IPS-20b (cell line): ENCODE data around the gene ENPP6.

Source experiments
- H3K27ac ChIP-seq: one replicate; pipeline ENCODE4 v1.5.1; 2013; ENCODE audit warnings: low read length
- H3K27me3 ChIP-seq: 2 replicates; pipeline ENCODE4 v1.6.1; 2013; ENCODE audit warnings: mild to moderate bottlenecking, low read length, inconsistent platforms; ENCODE audit not compliant: insufficient read depth
- H3K36me3 ChIP-seq: 2 replicates; pipeline ENCODE4 v1.6.1; 2013; ENCODE audit warnings: low read depth, mild to moderate bottlenecking, inconsistent platforms, low read length, moderate library complexity; ENCODE audit not compliant: insufficient read depth
- H3K4me1 ChIP-seq: 2 replicates; pipeline ENCODE4 v1.6.1; 2013; ENCODE audit warnings: mild to moderate bottlenecking, control low read depth, inconsistent platforms, low read length, moderate library complexity; ENCODE audit not compliant: insufficient read depth
- H3K4me3 ChIP-seq: 2 replicates; pipeline ENCODE4 v1.5.1; 2013; ENCODE audit warnings: mild to moderate bottlenecking, low read length, inconsistent platforms
- H3K9ac ChIP-seq: 2 replicates; pipeline ENCODE4 v1.6.1; 2013; ENCODE audit warnings: low read depth, mild to moderate bottlenecking, inconsistent platforms, low read length, moderate library complexity
- H3K9me3 ChIP-seq: 2 replicates; pipeline ENCODE4 v1.6.1; 2013; ENCODE audit warnings: mild to moderate bottlenecking, low read depth, low read length, inconsistent platforms; ENCODE audit not compliant: insufficient read depth

ENPP6 gene

DNA sequence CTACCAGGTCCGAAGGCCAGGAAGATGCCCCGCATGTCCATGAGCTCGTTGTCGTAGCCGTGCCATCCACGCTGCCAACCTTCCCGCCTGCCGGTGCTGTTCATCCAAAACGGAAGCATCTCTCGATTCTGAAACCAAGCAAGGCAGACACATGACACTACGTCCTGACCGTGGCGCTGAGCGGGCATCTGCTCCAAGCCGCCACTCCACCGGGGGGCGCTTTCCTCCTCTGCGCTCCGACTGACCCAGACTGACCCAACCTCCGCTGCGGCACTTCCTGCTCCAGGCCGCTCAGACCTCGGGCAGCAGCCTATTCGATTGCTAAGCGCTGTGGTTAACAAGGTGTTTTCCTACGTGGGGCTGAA is 120.5 kb downstream of the ENPP6 start:
- Histone ChIP-seq H3K36me3 (no peaks in the 10 kb centered on the region), H3K9ac (no peak overlapping the region), H3K4me1 (no peaks in the 10 kb centered on the region), H3K9me3 (no peaks in the 10 kb centered on the region), H3K4me3 (peak overlapping the region; percentile 40; the same call in 1 of the 2 replicates), H3K27ac (no peak overlapping the region), H3K27me3 (peaks cover 27% of the 10 kb centered on the region)

DNA sequence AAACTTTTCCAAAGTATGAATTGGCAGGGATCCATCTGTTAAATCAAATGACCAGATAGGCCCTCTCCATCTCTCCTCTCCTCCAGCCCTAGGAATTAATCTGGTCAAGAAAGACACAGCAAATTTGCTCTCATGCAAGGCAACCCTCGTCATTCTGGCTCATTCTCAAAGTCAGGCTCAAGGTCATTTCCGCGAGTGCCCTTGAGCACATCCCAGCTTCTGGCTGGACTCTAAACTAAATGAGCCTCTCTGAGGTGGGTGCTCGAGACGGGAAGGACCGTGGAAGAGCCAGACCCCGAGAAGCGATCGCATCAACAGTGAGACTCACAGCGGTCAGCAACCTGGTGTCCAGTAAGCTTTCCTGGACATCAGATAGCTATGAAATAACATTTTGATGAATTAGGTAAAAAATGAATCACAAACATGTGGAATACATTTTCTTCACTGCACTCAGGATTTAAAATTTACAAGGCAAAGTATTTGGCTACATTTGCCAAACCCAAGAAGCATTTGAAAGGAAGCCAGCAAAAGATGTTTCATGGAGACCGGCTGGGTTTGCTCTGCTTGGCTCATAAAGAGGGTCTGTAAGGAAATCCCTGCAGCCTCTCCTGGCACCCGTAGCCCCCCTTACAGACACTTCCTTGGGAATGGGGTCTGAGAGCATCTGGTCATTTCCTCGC is 121.0 kb downstream of the ENPP6 start:
- Histone ChIP-seq H3K9ac (no peak overlapping the region), H3K27ac (no peak overlapping the region)

DNA sequence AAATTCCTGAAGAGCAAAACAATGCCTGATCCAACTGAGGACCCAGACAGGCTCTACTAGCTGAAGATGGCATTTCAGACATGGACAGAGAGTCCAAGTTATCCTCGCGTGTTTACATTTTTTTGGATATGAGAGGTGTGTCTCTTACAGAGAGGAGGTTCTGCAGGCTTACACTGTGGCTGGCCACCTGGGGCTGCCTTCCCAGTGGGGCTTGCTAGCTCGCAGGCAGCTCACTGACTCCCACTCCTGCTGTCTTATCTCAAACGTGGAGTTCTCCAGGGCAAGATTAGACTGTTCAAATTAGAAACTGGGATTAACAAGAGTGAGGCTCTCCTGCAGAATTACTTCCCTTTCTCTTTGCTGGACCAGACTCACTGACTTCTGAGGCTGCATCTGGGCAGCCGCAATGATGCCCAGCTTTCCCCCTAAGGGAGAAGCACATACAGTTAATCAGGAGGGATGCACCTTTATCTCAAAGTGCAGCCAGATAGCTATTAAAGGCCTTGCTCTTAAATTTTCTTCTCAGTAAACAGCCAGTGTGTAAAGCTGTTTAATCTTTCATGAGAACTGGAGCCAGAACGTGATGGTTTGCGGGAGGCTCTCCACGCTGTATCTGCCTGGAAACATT is 123.0 kb downstream of the ENPP6 start:
- peaks cover 27% of the 10 kb centered on the region for H3K27me3 ChIP-seq
- H3K9ac ChIP-seq, result no peak overlapping the region
- H3K4me3 ChIP-seq, result no peak overlapping the region
- H3K27ac ChIP-seq, result no peak overlapping the region
- no peaks in the 10 kb centered on the region for H3K9me3 ChIP-seq
- H3K4me1 ChIP-seq, result no peaks in the 10 kb centered on the region
- H3K36me3 ChIP-seq, result no peaks in the 10 kb centered on the region

More for the DNA sequence above, 121.0 kb downstream of the ENPP6 start:
- Histone ChIP-seq H3K4me3 (peak overlapping the region; percentile 40; the same call in 1 of the 2 replicates), H3K36me3 (no peaks in the 10 kb centered on the region), H3K27me3 (peaks cover 27% of the 10 kb centered on the region), H3K9me3 (no peaks in the 10 kb centered on the region), H3K4me1 (no peaks in the 10 kb centered on the region)

GRCh38 chr4:184091986-184092385 is 125.7 kb downstream of the ENPP6 start:
- Histone ChIP-seq H3K4me3 (no peak overlapping the region), H3K4me1 (no peaks in the 10 kb centered on the region), H3K27ac (no peak overlapping the region), H3K27me3 (peaks cover 13% of the 10 kb centered on the region; the same call in 1 of the 2 replicates), H3K9me3 (no peaks in the 10 kb centered on the region), H3K9ac (no peak overlapping the region), H3K36me3 (no peaks in the 10 kb centered on the region)

GRCh38 chr4:184090571-184090970 is 127.1 kb downstream of the ENPP6 start:
- no peak overlapping the region for H3K27ac ChIP-seq
- H3K36me3 ChIP-seq, result no peaks in the 10 kb centered on the region
- no peaks in the 10 kb centered on the region for H3K27me3 ChIP-seq
- no peaks in the 10 kb centered on the region for H3K4me1 ChIP-seq
- no peak overlapping the region for H3K4me3 ChIP-seq
- no peak overlapping the region for H3K9ac ChIP-seq
- H3K9me3 ChIP-seq, result no peaks in the 10 kb centered on the region

DNA sequence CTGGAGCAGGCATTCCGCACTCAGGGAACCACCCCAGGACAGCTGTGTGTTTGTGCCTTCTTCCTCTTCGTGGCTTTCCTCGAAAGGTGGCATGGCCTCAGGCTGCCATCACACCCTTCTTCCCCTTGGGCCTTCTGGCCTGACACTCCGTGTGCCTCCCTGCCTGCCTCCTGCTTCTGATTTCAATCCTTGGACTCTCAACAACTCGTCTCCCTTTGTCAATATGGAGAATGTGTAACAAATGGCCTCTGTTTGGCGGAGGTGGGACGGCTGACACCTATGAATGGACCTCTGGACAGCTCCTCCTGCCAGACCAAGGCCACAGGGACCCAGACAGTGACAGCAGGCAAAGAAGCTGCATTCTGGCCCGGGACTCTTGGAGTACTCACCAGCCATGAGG is 137.0 kb downstream of the ENPP6 start:
- H3K9me3 ChIP-seq, result no peaks in the 10 kb centered on the region
- no peak overlapping the region for H3K9ac ChIP-seq
- no peak overlapping the region for H3K27ac ChIP-seq
- no peaks in the 10 kb centered on the region for H3K4me1 ChIP-seq
- no peaks in the 10 kb centered on the region for H3K36me3 ChIP-seq
- H3K4me3 ChIP-seq, result no peak overlapping the region
- H3K27me3 ChIP-seq, result no peaks in the 10 kb centered on the region

DNA sequence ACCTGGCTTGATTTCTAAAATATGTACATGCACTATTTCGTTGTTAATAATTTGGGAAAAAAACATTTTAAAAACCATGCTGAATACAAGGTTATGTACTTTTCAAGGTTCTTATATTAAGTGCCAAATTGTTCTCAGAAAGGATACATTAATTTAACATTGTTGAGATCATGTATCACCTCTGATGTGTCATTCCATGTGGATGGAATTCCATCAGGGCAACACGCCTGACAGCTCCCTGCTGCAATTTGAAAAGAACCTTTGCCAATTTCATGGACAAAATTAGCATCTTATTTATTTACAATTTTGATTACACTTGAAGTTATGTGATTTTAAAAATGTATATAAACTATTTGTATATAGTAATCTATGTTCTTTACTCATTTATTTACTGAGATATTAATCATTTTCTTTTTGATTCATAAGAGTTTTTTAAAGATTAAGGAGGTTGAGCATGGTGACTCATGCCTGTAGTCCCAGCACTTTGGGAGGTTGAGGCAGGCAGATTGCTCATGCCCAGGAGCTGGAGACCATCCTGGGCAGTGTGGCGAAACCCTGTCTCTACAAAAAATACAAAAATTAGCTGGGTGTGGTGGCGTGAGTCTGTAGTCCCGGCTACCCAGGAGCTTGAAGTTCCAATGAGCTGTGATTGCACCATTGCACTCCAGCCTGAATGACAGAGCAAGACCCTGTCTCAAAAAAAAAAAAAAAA is 142.8 kb downstream of the ENPP6 start:
- H3K9me3 ChIP-seq, result no peaks in the 10 kb centered on the region; the same call in 1 of the 2 replicates
- H3K4me3 ChIP-seq, result no peak overlapping the region
- H3K9ac ChIP-seq, result no peak overlapping the region
- H3K4me1 ChIP-seq, result no peaks in the 10 kb centered on the region
- no peaks in the 10 kb centered on the region for H3K36me3 ChIP-seq
- no peak overlapping the region for H3K27ac ChIP-seq
- no peaks in the 10 kb centered on the region for H3K27me3 ChIP-seq

GRCh38 chr4:184067931-184068554 is 149.6 kb downstream of the ENPP6 start:
- Histone ChIP-seq H3K9ac (no peak overlapping the region), H3K9me3 (no peaks in the 10 kb centered on the region; the same call in 1 of the 2 replicates), H3K4me3 (no peak overlapping the region), H3K27me3 (no peaks in the 10 kb centered on the region), H3K4me1 (no peaks in the 10 kb centered on the region), H3K27ac (no peak overlapping the region), H3K36me3 (no peaks in the 10 kb centered on the region)

DNA sequence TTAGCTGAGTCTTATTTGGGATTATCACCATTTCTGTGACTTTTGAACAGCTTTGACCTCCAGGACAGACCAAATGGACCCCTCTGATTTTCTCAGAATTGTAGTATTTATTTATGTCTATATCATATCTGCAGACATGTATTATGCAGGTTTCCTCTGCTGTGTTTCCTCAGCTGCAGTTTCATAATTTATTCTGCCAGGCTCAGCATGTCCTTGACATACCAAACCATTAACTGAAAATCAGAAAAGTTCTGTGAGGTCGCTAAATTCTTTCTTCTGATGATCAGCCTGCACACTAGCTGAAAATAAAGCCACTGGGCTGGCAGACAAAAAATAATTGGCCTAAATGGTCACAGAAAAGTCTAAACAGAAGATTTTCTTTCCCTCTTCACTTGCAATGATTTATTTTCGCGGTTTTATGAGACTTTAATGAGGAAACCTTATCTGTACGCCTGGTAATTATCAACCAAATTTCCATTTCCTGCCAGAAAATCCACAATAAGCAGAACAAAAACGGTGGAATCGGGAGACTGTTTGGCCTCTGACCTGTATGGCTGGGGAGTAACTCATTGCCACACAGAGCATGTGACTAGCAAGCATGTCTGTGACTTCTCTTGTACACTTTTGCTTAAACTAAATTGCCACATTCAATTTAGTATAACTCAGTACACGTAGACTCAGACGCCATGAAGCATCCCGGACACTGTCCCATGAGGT is 150.9 kb downstream of the ENPP6 start:
- Histone ChIP-seq H3K4me3 (no peak overlapping the region), H3K9ac (no peak overlapping the region), H3K27me3 (no peaks in the 10 kb centered on the region), H3K9me3 (no peaks in the 10 kb centered on the region), H3K4me1 (no peaks in the 10 kb centered on the region), H3K27ac (no peak overlapping the region), H3K36me3 (no peaks in the 10 kb centered on the region)

DNA sequence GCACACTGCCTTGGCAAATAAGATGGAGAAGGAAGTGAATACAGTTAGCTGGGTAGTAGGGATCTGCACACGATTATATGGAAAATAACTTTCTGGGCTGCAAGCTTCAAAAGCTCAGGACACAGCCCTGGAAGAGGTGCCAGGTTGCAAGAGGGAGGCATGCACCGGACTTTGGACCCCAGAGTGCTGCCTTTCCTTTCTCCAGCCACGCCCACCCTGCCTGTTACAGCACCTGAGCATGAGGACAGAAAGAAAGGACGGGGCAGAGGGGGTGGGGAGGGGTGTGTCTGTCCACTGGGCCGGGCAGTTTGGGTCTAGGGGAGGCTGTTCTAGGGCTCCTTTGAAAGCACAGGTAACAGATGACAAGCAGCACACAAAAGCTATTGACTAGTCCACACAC is 152.8 kb downstream of the ENPP6 start:
- no peaks in the 10 kb centered on the region for H3K9me3 ChIP-seq
- no peaks in the 10 kb centered on the region for H3K36me3 ChIP-seq
- H3K27ac ChIP-seq, result no peak overlapping the region
- no peak overlapping the region for H3K4me3 ChIP-seq
- no peaks in the 10 kb centered on the region for H3K27me3 ChIP-seq
- no peak overlapping the region for H3K9ac ChIP-seq
- no peaks in the 10 kb centered on the region for H3K4me1 ChIP-seq

- Histone ChIP-seq H3K27ac (no peak overlapping the region), H3K27me3 (no peaks in the 10 kb centered on the region), H3K9ac (no peak overlapping the region), H3K9me3 (no peaks in the 10 kb centered on the region), H3K36me3 (no peaks in the 10 kb centered on the region), H3K4me1 (no peaks in the 10 kb centered on the region), H3K4me3 (no peak overlapping the region)
Observed at GRCh38 chr4:184062769-184063168, 154.9 kb downstream of the ENPP6 start.
